Esophagus (tissue), 2 donors: ENCODE measurements around the gene MAGEB5. TPM values are rescaled to one million over a fixed set of nuclear protein-coding genes. Genes with fewer than 3 reads are reported as not detected.
"Not testable (repeated sequence)": the region's sequence is repeated elsewhere in the genome, so short reads cannot be mapped to it uniquely, and the experiment has no call there.

ENCODE experiments used
- H3K27ac ChIP-seq, 2 donors: one replicate each; pipeline ENCODE4 v1.5.1; 2013; ENCODE audit warnings: low read depth in 2 of 2, mild to moderate bottlenecking in 2 of 2, inconsistent platforms in 1 of 2, low read length in 1 of 2, moderate library complexity in 1 of 2
- H3K27me3 ChIP-seq, 2 donors: one replicate each; pipeline ENCODE4 v1.6.1; 2013; ENCODE audit warnings: low read length in 2 of 2, control low read depth in 1 of 2, mild to moderate bottlenecking in 1 of 2; ENCODE audit not compliant: insufficient read depth in 2 of 2, control insufficient read depth in 1 of 2
- H3K36me3 ChIP-seq, 2 donors: one replicate each; pipeline ENCODE4 v1.6.1; 2013; ENCODE audit warnings: low read length in 1 of 2; ENCODE audit not compliant: control insufficient read depth in 2 of 2, insufficient read depth in 2 of 2
- H3K4me1 ChIP-seq, 2 donors: one replicate each; pipeline ENCODE4 v1.6.1; 2013; ENCODE audit warnings: low read length in 1 of 2; ENCODE audit not compliant: control insufficient read depth in 2 of 2, insufficient read depth in 2 of 2
- H3K4me3 ChIP-seq, 2 donors: one replicate each; pipeline ENCODE4 v1.5.1; 2013; ENCODE audit warnings: low read length in 2 of 2, mild to moderate bottlenecking in 2 of 2, low read depth in 1 of 2, moderate library complexity in 1 of 2
- H3K9me3 ChIP-seq, 2 donors: one replicate each; pipeline ENCODE4 v1.6.1; 2013; ENCODE audit warnings: mild to moderate bottlenecking in 2 of 2, low read depth in 1 of 2, low read length in 1 of 2, moderate library complexity in 1 of 2; ENCODE audit not compliant: control insufficient read depth in 2 of 2, insufficient read depth in 1 of 2
- WGBS, 2 donors: extraction: QIAGEN DNeasy Blood & Tissue Kit; methylation state at CpG; one replicate each; pipeline ENCODE4 v1.1.7; 2013; 5-methylcytosine and 5-hydroxymethylcytosine counted together
- polyA plus RNA-seq, 2 donors: library from polyadenylated mRNA; stranded (reverse); fragments of 200-250 nt; gene quantifications; one replicate each; pipeline ENCODE4 v1.2.3, GENCODE V29; 2013
- donor health status: healthy with polysubstance abuse.
- donor health status: Bipolar disorder and iron deficiency.

The MAGEB5 gene
- polyA plus RNA-seq: not detected

- no peaks in the 10 kb centered on the region for H3K27me3 ChIP-seq
- H3K36me3 ChIP-seq: no peaks in the 10 kb centered on the region
- no peaks in the 10 kb centered on the region for H3K4me1 ChIP-seq
- no peak within 1 kb of the TSS for H3K4me3 ChIP-seq
- no peak within 1 kb of the TSS for H3K27ac ChIP-seq
- 61 to 67% methylated on average over 5 of the region's 5 CpGs for WGBS, 2 donors
- no peaks in the 10 kb centered on the region for H3K9me3 ChIP-seq
Measured at GRCh38 chrX:26215869-26216268, at the start of gene MAGEB5. TSS of gene MAGEB5 (plus strand) at chrX:26216169. CDS start at chrX:26217302, 1,133 bp downstream.

DNA sequence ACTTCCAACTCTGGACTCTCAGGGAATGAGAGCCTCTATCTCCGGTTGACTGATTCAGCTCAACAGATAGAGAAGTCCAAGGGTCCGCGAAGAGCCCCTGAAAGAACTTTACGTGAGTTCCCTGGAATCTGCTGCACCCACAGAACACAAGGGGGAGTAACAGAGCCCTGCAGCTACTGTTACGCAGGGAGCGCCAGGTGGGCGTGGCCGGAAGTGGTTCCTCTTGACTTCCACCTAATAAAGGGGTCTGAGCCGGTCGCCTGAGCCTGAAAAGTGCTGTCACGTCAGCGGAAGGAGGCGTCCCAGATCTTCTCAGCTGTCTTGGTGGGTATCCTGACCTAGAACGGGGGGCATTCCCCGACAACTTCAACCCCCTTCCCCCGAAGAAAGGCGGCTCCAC lies 23.8 kb upstream of the MAGEB5 start, which contains the start of gene MAGEB6:
Gene MAGEB6 (plus strand): TSS at position 237 of the 400 bp plus-strand sequence. CDS start 1,407 bp downstream, outside the sequence.
- H3K9me3 ChIP-seq: no peaks in the 10 kb centered on the region
- WGBS, 2 donors: 77 to 86% methylated on average over 17 of the region's 17 CpGs
- H3K27me3 ChIP-seq: no peaks in the 10 kb centered on the region

DNA sequence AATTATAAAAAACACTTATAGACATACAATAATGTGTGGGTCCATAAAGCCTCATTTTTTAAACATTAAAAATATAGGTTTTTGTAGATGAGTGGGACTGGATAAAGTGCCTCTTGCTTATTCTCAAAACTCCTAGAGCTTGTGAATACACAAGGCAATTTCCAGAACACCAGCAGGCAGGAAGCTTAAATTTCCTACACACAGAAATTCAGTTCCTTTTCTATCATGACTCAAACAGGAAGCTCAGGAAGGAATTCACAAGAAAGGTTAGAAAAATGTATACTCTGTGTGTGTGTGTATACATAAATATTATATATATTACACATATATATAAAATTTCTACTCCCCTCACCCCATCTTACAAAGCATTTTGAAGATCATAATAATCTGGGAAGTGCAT lies 12.4 kb upstream of the MAGEB5 start:
- no peak overlapping the region for H3K4me3 ChIP-seq
- H3K36me3 ChIP-seq: no peaks in the 10 kb centered on the region
- H3K4me1 ChIP-seq: no peaks in the 10 kb centered on the region
- no peaks in the 10 kb centered on the region for H3K27me3 ChIP-seq
- H3K27ac ChIP-seq: no peak overlapping the region
- H3K9me3 ChIP-seq: no peaks in the 10 kb centered on the region

More for the DNA sequence above, 23.8 kb upstream of the MAGEB5 start, which contains the start of gene MAGEB6:
- H3K36me3 ChIP-seq: no peaks in the 10 kb centered on the region
- no peaks in the 10 kb centered on the region for H3K4me1 ChIP-seq
- H3K27ac ChIP-seq: no peak within 1 kb of the TSS
- H3K4me3 ChIP-seq: no peak within 1 kb of the TSS

DNA sequence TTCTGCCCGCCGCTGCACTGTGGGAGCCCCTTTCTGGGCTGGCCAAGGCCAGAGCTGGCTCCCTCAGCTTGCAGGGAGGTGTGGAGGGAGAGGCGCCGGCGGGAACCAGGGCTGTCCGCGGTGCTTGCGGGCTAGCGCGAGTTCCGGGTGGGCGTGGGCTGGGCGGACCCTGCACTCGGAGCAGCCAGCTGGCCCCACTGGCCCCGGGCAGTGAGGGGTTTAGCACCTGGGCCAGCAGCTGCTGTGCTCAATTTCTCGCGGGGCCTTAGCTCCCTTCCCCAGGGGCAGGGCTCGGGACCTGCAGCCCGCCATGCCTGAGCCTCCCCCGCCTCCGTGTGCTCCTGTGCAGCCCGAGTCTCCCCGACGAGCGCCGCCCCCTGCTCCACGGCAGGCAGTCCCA lies 11.3 kb upstream of the MAGEB5 start:
- WGBS, 2 donors: 92 to 93% methylated on average over 27 of the region's 27 CpGs
- not testable (repeated sequence) for H3K36me3 ChIP-seq, H3K27ac ChIP-seq, H3K9me3 ChIP-seq, H3K4me1 ChIP-seq, H3K4me3 ChIP-seq, H3K27me3 ChIP-seq

GRCh38 chrX:26208012-26208411 lies 8.0 kb upstream of the MAGEB5 start:
- H3K36me3 ChIP-seq: no peaks in the 10 kb centered on the region
- H3K4me3 ChIP-seq: no peak overlapping the region
- no peaks in the 10 kb centered on the region for H3K27me3 ChIP-seq
- H3K27ac ChIP-seq: no peak overlapping the region
- 30 to 47% methylated on average over 3 of the region's 3 CpGs for WGBS, 2 donors
- no peaks in the 10 kb centered on the region for H3K9me3 ChIP-seq
- H3K4me1 ChIP-seq: no peaks in the 10 kb centered on the region

GRCh38 chrX:26219351-26219750 lies 3.4 kb downstream of the MAGEB5 start:
- H3K36me3 ChIP-seq: no peaks in the 10 kb centered on the region
- H3K4me3 ChIP-seq: no peak overlapping the region
- 73 to 79% methylated on average over 7 of the region's 7 CpGs for WGBS, 2 donors
- no peaks in the 10 kb centered on the region for H3K9me3 ChIP-seq
- no peaks in the 10 kb centered on the region for H3K4me1 ChIP-seq
- H3K27me3 ChIP-seq: no peaks in the 10 kb centered on the region
- H3K27ac ChIP-seq: no peak overlapping the region

GRCh38 chrX:26234177-26234576 lies 18.2 kb downstream of the MAGEB5 start:
- WGBS, 2 donors: 21 to 28% methylated on average over 1 of the region's 1 CpG
- no peak overlapping the region for H3K4me3 ChIP-seq
- H3K9me3 ChIP-seq: no peaks in the 10 kb centered on the region
- no peaks in the 10 kb centered on the region for H3K4me1 ChIP-seq
- H3K27ac ChIP-seq: no peak overlapping the region
- no peaks in the 10 kb centered on the region for H3K36me3 ChIP-seq
- H3K27me3 ChIP-seq: no peaks in the 10 kb centered on the region

- H3K27ac ChIP-seq: no peak overlapping the region
- 69 to 73% methylated on average over 3 of the region's 3 CpGs for WGBS, 2 donors
- no peaks in the 10 kb centered on the region for H3K27me3 ChIP-seq
- no peaks in the 10 kb centered on the region for H3K4me1 ChIP-seq
- no peaks in the 10 kb centered on the region for H3K9me3 ChIP-seq
- H3K4me3 ChIP-seq: no peak overlapping the region
- H3K36me3 ChIP-seq: no peaks in the 10 kb centered on the region
Measured at GRCh38 chrX:26253526-26253925, 37.6 kb downstream of the MAGEB5 start.

- WGBS, 2 donors: 84 to 91% methylated on average over 9 of the region's 9 CpGs
- H3K27ac ChIP-seq: no peak overlapping the region
- no peaks in the 10 kb centered on the region for H3K27me3 ChIP-seq
- H3K4me1 ChIP-seq: no peaks in the 10 kb centered on the region
- H3K4me3 ChIP-seq: no peak overlapping the region
- no peaks in the 10 kb centered on the region for H3K9me3 ChIP-seq
- H3K36me3 ChIP-seq: no peaks in the 10 kb centered on the region
Measured at GRCh38 chrX:26254436-26254835, 38.5 kb downstream of the MAGEB5 start.

DNA sequence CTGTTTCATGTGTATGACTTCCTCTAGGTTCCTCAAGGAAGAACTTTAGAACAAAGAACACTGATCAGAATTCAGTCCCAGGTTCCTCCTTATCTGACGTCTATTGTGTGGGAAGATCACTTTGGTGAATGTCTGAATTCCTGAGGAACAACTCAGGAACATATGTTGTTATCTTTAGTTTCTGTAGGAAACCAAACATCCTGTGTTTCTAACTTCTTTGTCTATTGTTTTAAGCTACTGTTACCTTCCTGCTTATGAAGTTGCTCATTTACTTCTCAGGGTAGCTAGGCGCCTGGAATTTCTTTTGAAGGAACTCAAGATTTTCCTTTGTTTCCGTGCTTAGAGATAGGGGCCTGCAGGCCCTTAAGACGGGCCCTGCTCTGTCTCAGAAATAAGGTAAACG lies 46.2 kb downstream of the MAGEB5 start:
- Histone ChIP-seq H3K4me3 (no peak overlapping the region), H3K9me3 (no peaks in the 10 kb centered on the region), H3K36me3 (no peaks in the 10 kb centered on the region), H3K4me1 (no peaks in the 10 kb centered on the region), H3K27me3 (no peaks in the 10 kb centered on the region), H3K27ac (no peak overlapping the region)
- WGBS, 2 donors: 54 to 63% methylated on average over 5 of the region's 5 CpGs
